ENCODE results near the gene DDX5. TPM values are rescaled to one million over a fixed set of nuclear protein-coding genes. Genes with fewer than 3 reads are reported as not detected.
A peak's percentile ranks its signal among the peaks of the same experiment; 100 is the strongest.

Gene DDX5
- total RNA-seq, 1 experiment from 2014 or later, result 402 TPM

DNA sequence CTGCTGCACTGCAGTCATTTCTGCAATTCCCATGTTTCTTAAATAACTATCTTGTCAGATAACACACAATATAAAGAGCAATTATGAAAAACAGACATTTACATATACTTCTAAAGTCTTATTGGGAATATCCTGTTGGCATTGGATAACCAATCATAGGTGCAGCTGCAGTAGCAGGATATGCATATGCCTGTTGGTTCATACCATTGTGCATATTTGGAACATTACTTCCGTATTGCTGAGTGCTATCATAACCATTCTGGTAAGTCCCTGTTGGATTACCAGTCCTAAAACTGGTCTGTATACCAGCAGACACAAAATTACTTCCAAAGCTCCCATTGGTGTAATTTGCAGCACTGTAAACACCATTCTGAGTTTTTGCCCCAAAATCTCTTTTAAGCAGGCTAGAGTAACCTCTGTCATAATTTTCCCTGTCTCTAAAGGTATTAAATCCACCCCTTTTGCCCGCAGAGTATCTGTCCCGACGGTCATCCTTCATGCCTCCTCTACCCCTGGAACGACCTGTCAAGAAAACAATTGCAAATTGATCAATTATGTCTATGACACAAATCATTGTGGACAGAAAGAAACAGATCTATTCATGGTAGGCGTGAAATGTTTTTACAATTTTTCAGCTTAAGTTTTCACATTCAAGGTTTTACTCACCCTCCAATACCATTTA is 6.1 kb downstream of the DDX5 start:
- Histone ChIP-seq H3K27ac (peak overlapping the region; percentile 90; the same call in 1 of the 2 replicates), H4K20me1 (ENCODE audit: insufficient read depth) (peaks cover 77% of the 10 kb centered on the region), H3K9me2 (ENCODE audit: insufficient read depth) (no peaks in the 10 kb centered on the region), H3K79me2 (ENCODE audit: low read depth) (peaks cover 72% of the 10 kb centered on the region), H3K36me3 (ENCODE audit: low read depth) (peaks cover 62% of the 10 kb centered on the region), H3K9me3 (ENCODE audit: insufficient read depth, low read depth) (no peaks in the 10 kb centered on the region), H3F3A (ENCODE audit: insufficient read depth, low read depth) (peaks cover 89% of the 10 kb centered on the region), H3K4me1 (replicated peaks; ENCODE audit: insufficient read depth) (peaks cover 59% of the 10 kb centered on the region), H2AFZ (no peak overlapping the region), H3K4me2 (peak overlapping the region; percentile 98; the same call in 1 of the 2 replicates), H3K27me3 (ENCODE audit: insufficient read depth, low read depth) (no peaks in the 10 kb centered on the region), H3K4me3 (no peak overlapping the region)
- intact Hi-C loops (cut with micrococcal nuclease; ENCODE audit: unreplicated experiment), result loop anchor here (5.0 kb wide), 1 partner anchor 173 kb away; no protein-coding TSS in a partner anchor
- CTCF ChIA-PET, result no interaction called here
- POLR2A ChIA-PET (ENCODE audit: unreplicated experiment), result interaction anchor here (0.6 kb wide), 1 partner anchor 49 kb away, joined by 3 read pairs; no protein-coding TSS in a partner anchor
- BruUV-seq (replicated peaks), result no TSS peak
- DNase-seq, result no peak
- TF ChIP-seq, protein P1, sequence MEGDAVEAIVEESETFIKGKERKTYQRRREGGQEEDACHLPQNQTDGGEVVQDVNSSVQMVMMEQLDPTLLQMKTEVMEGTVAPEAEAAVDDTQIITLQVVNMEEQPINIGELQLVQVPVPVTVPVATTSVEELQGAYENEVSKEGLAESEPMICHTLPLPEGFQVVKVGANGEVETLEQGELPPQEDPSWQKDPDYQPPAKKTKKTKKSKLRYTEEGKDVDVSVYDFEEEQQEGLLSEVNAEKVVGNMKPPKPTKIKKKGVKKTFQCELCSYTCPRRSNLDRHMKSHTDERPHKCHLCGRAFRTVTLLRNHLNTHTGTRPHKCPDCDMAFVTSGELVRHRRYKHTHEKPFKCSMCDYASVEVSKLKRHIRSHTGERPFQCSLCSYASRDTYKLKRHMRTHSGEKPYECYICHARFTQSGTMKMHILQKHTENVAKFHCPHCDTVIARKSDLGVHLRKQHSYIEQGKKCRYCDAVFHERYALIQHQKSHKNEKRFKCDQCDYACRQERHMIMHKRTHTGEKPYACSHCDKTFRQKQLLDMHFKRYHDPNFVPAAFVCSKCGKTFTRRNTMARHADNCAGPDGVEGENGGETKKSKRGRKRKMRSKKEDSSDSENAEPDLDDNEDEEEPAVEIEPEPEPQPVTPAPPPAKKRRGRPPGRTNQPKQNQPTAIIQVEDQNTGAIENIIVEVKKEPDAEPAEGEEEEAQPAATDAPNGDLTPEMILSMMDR (conservative IDR thresholded peaks at IDR 0.05), result no peak
- no peak for TF ChIP-seq EZH2 (IDR thresholded peaks at IDR 0.05; ENCODE audit: low read depth)

DNA sequence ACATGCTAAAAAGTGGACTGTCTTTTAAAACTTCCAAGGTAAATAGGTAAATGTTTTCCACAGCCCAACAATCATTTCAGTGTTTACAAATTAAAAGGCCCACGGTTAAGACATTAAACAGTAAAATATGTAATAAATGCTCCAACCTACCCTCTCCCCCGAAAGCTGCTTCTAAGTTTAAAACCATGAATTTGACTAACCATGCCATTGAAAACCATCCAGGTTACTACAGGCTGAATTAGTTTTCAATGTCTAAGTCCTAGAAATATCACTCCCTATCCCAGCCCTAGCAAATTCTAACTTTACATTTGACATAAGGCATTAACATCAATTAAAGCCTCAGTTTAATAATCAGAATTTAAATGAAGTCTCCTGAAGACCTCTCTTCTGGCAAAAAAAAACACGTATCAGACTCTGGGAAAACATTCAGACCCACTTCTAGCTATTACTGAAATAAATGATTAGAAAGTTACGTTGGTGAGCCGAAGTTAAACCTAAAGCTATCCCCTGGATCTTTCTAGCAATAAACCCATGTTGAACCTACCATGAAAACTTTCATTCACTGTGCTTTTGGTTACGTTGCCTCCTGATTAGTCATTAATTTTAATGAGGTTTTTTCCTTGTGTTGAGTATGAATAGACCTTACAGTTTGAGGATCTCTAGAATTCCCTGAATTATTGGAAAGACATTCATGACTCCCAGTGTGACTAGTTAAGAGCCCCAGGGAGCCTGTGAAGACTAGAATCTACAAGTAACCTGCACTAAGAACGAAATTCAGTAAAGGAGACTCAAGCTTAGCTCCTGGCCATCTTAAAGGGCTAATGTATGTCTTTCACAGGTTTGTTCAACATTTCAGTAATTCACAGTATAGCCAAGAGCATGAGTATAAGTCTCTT is 7.5 kb downstream of the DDX5 start:
- intact Hi-C loops (cut with micrococcal nuclease; ENCODE audit: unreplicated experiment), result loop anchor here (5.0 kb wide), 1 partner anchor 171 kb away; no protein-coding TSS in a partner anchor
- no peak for DNase-seq
- no peaks in the 10 kb centered on the region for H3K9me2 ChIP-seq (ENCODE audit: insufficient read depth)
- peaks cover 75% of the 10 kb centered on the region for H3F3A ChIP-seq (ENCODE audit: insufficient read depth, low read depth)
- peak overlapping the region; percentile 98 for H3K4me2 ChIP-seq
- no peak overlapping the region for H2AFZ ChIP-seq
- peak overlapping the region; percentile 90 for H3K27ac ChIP-seq
- H3K4me3 ChIP-seq, result peak overlapping the region; percentile 83; the same call in 1 of the 2 replicates
- H3K9me3 ChIP-seq (ENCODE audit: insufficient read depth, low read depth), result no peaks in the 10 kb centered on the region
- H3K4me1 ChIP-seq (replicated peaks; ENCODE audit: insufficient read depth), result peaks cover 60% of the 10 kb centered on the region
- TF ChIP-seq, protein P1 (conservative IDR thresholded peaks at IDR 0.05), result no peak
- TF ChIP-seq EZH2 (IDR thresholded peaks at IDR 0.05; ENCODE audit: low read depth), result no peak
- H3K36me3 ChIP-seq (ENCODE audit: low read depth), result peaks cover 54% of the 10 kb centered on the region
- H3K79me2 ChIP-seq (ENCODE audit: low read depth), result peaks cover 70% of the 10 kb centered on the region
- H3K27me3 ChIP-seq (ENCODE audit: insufficient read depth, low read depth), result no peaks in the 10 kb centered on the region
- no TSS peak for BruUV-seq (replicated peaks)
- POLR2A ChIA-PET (ENCODE audit: unreplicated experiment), result interaction anchor here (0.5 to 0.7 kb wide), 4 partner anchors 8 to 249 kb away, joined by 3 to 10 read pairs (median 4); partner anchors contain the start of gene CEP95
- peaks cover 63% of the 10 kb centered on the region for H4K20me1 ChIP-seq (ENCODE audit: insufficient read depth)
- CTCF ChIA-PET, result interaction anchor here (0.6 to 0.7 kb wide), 2 partner anchors 244 to 561 kb away, joined by 4 to 16 read pairs; no protein-coding TSS in a partner anchor

DNA sequence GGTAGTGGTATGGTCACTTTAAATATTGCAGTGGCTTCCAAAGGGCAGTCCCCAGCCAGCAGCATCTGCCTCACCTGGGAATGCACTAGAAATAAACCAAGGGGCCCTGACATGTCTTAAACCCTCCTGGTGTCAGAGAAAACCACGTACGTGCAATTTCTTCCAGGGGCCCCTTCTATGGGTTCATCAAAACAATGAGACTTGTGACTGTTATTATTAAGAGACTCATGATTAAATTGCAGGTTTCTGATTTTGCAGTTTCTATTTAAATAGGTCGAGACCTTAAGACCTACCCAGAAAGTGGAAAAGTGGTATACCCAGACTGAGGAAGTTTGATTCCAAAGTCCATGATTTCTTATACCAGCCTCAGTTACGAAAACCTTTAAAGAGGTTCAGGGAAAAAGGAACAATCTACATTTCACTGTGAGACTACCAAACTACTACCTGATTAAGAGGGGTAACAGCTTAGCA is 8.5 kb downstream of the DDX5 start:
- intact Hi-C loops (cut with micrococcal nuclease; ENCODE audit: unreplicated experiment), result loop anchor here (1.0 to 5.0 kb wide), 2 partner anchors 55 to 170 kb away; no protein-coding TSS in a partner anchor
- Histone ChIP-seq H3K9me3 (ENCODE audit: insufficient read depth, low read depth) (no peaks in the 10 kb centered on the region), H3F3A (ENCODE audit: insufficient read depth, low read depth) (peaks cover 66% of the 10 kb centered on the region), H3K27me3 (ENCODE audit: insufficient read depth, low read depth) (no peaks in the 10 kb centered on the region), H3K4me3 (peak overlapping the region; percentile 83), H3K4me1 (replicated peaks; ENCODE audit: insufficient read depth) (peaks cover 55% of the 10 kb centered on the region), H3K36me3 (ENCODE audit: low read depth) (peaks cover 50% of the 10 kb centered on the region), H3K79me2 (ENCODE audit: low read depth) (peaks cover 60% of the 10 kb centered on the region), H3K9me2 (ENCODE audit: insufficient read depth) (no peaks in the 10 kb centered on the region), H4K20me1 (ENCODE audit: insufficient read depth) (peaks cover 53% of the 10 kb centered on the region), H2AFZ (no peak overlapping the region), H3K4me2 (peak overlapping the region; percentile 98), H3K27ac (peak overlapping the region; percentile 90)
- TF ChIP-seq EZH2 (IDR thresholded peaks at IDR 0.05; ENCODE audit: low read depth), result no peak
- TF ChIP-seq, protein P1 (conservative IDR thresholded peaks at IDR 0.05), result no peak
- no peak for DNase-seq
- CTCF ChIA-PET, result interaction anchor here (0.7 kb wide), 1 partner anchor 48 kb away, joined by 3 read pairs; no protein-coding TSS in a partner anchor
- no TSS peak for BruUV-seq (replicated peaks)
- POLR2A ChIA-PET (ENCODE audit: unreplicated experiment), result interaction anchor here (0.7 to 1.3 kb wide), 3 partner anchors 8 to 78 kb away, joined by 3 to 10 read pairs (median 5); partner anchors contain the start of genes CEP95 and DDX5

Data from PC-9 (cell line).